ENCODE results near the gene EXOC2.

The EXOC2 gene

GRCh38 chr6:520820-521219 is 172.1 kb downstream of the EXOC2 start:
- no peak for DNase-seq (ENCODE audit: low spot score)
- no peak for TF ChIP-seq CTCF (IDR thresholded peaks at IDR 0.05; ENCODE audit: borderline replicate concordance, control extremely low read depth, extremely low read depth, insufficient read depth, missing control alignments)
- in situ Hi-C loops (cut with MboI; ENCODE audit: low sequenced_read_pairs, unreplicated experiment), result no loop called here

GRCh38 chr6:518218-518617 is 174.7 kb downstream of the EXOC2 start:
- in situ Hi-C loops (cut with MboI; ENCODE audit: low sequenced_read_pairs, unreplicated experiment), result no loop called here
- DNase-seq (ENCODE audit: low spot score), result no peak
- TF ChIP-seq CTCF (IDR thresholded peaks at IDR 0.05; ENCODE audit: borderline replicate concordance, control extremely low read depth, extremely low read depth, insufficient read depth, missing control alignments), result no peak

GRCh38 chr6:516213-516612 is 176.7 kb downstream of the EXOC2 start:
- no peak for TF ChIP-seq CTCF (IDR thresholded peaks at IDR 0.05; ENCODE audit: borderline replicate concordance, control extremely low read depth, extremely low read depth, insufficient read depth, missing control alignments)
- in situ Hi-C loops (cut with MboI; ENCODE audit: low sequenced_read_pairs, unreplicated experiment), result no loop called here

GRCh38 chr6:515267-515666 is 177.7 kb downstream of the EXOC2 start:
- TF ChIP-seq CTCF (IDR thresholded peaks at IDR 0.05; ENCODE audit: borderline replicate concordance, control extremely low read depth, extremely low read depth, insufficient read depth, missing control alignments), result no peak
- no peak for DNase-seq (ENCODE audit: low spot score)
- in situ Hi-C loops (cut with MboI; ENCODE audit: low sequenced_read_pairs, unreplicated experiment), result no loop called here

More at GRCh38 chr6:516213-516612, 176.7 kb downstream of the EXOC2 start:
- no peak for DNase-seq (ENCODE audit: low spot score)

- in situ Hi-C loops (cut with MboI; ENCODE audit: low sequenced_read_pairs, unreplicated experiment), result no loop called here
- no peak for DNase-seq (ENCODE audit: low spot score)
- no peak for TF ChIP-seq CTCF (IDR thresholded peaks at IDR 0.05; ENCODE audit: borderline replicate concordance, control extremely low read depth, extremely low read depth, insufficient read depth, missing control alignments)
Observed at GRCh38 chr6:514396-514978, 178.5 kb downstream of the EXOC2 start.

GRCh38 chr6:513961-514360 is 179.0 kb downstream of the EXOC2 start:
- no peak for TF ChIP-seq CTCF (IDR thresholded peaks at IDR 0.05; ENCODE audit: borderline replicate concordance, control extremely low read depth, extremely low read depth, insufficient read depth, missing control alignments)
- DNase-seq (ENCODE audit: low spot score), result no peak
- in situ Hi-C loops (cut with MboI; ENCODE audit: low sequenced_read_pairs, unreplicated experiment), result no loop called here

Measured in GM13976 (cell line).